Measurements from ENCODE around the gene HDAC9. TPM values are rescaled to one million over a fixed set of nuclear protein-coding genes. Genes with fewer than 3 reads are reported as not detected.

Gene HDAC9
- total and polyA plus RNA-seq, 4 donors: 2.2 to 41.0 (median 4.1) TPM

- peaks cover 0 to 19% (median 17%) of the 10 kb centered on the region in 3 donors for H3K27me3 ChIP-seq (ENCODE audit: control insufficient read depth in 3 of 3, insufficient read depth in 3 of 3, low read length in 2 of 3)
- 53 to 75% methylated on average over 2 of the region's 2 CpGs for WGBS, 2 donors
- H3K9ac ChIP-seq (ENCODE audit: insufficient read depth in 1 of 2, low read length in 2 of 2): no peak overlapping the region
- H3K36me3 ChIP-seq (ENCODE audit: control insufficient read depth in 4 of 4, insufficient read depth in 4 of 4, low read length in 4 of 4): no peaks in the 10 kb centered on the region
- peaks cover 0 to 18% (median 7%) of the 10 kb centered on the region in 5 donors for H3K4me1 ChIP-seq (ENCODE audit: control insufficient read depth in 5 of 5, insufficient read depth in 5 of 5, low read length in 5 of 5)
- H3K9me3 ChIP-seq (ENCODE audit: control insufficient read depth in 4 of 4, insufficient read depth in 3 of 4, low read length in 3 of 4): no peaks in the 10 kb centered on the region
- peak in 1 of 3 donors; percentile 11 for DNase-seq
- peak; percentile 4 for ATAC-seq (ENCODE audit: insufficient read depth, low FRiP score)
- no peak overlapping the region for H3K27ac ChIP-seq (ENCODE audit: low read depth in 1 of 2, low read length in 1 of 2)
- no peak overlapping the region for H3K4me3 ChIP-seq
- no peak for TF ChIP-seq CTCF (IDR thresholded peaks at IDR 0.05; ENCODE audit: control extremely low read depth, extremely low read depth)
Observed at GRCh38 chr7:18890134-18890533, 394.6 kb downstream of the HDAC9 start.

GRCh38 chr7:18890885-18891621, 395.5 kb downstream of the HDAC9 start:
- 45 to 60% methylated on average over 4 of the region's 4 CpGs for WGBS, 2 donors
- no peaks in the 10 kb centered on the region for H3K36me3 ChIP-seq (ENCODE audit: control insufficient read depth in 4 of 4, insufficient read depth in 4 of 4, low read length in 4 of 4)
- peak; percentile 44 for ATAC-seq (ENCODE audit: insufficient read depth, low FRiP score)
- peak; percentile 16 to 83 (median 74) for DNase-seq
- H3K4me3 ChIP-seq: no peak overlapping the region
- H3K27ac ChIP-seq (ENCODE audit: low read depth in 1 of 2, low read length in 1 of 2): no peak overlapping the region
- H3K27me3 ChIP-seq (ENCODE audit: control insufficient read depth in 3 of 3, insufficient read depth in 3 of 3, low read length in 2 of 3): peaks cover 0 to 19% (median 17%) of the 10 kb centered on the region in 3 donors
- H3K9me3 ChIP-seq (ENCODE audit: control insufficient read depth in 4 of 4, insufficient read depth in 3 of 4, low read length in 3 of 4): no peaks in the 10 kb centered on the region
- no peak overlapping the region for H3K9ac ChIP-seq (ENCODE audit: insufficient read depth in 1 of 2, low read length in 2 of 2)
- H3K4me1 ChIP-seq (ENCODE audit: control insufficient read depth in 5 of 5, insufficient read depth in 5 of 5, low read length in 5 of 5): peaks cover 0 to 21% (median 7%) of the 10 kb centered on the region in 5 donors
- no peak for TF ChIP-seq CTCF (IDR thresholded peaks at IDR 0.05; ENCODE audit: control extremely low read depth, extremely low read depth)

- Histone ChIP-seq H3K27me3 (ENCODE audit: control insufficient read depth in 3 of 3, insufficient read depth in 3 of 3, low read length in 2 of 3) (peaks cover 0 to 19% (median 17%) of the 10 kb centered on the region in 3 donors), H3K36me3 (ENCODE audit: control insufficient read depth in 4 of 4, insufficient read depth in 4 of 4, low read length in 4 of 4) (no peaks in the 10 kb centered on the region), H3K27ac (ENCODE audit: low read depth in 1 of 2, low read length in 1 of 2) (no peak overlapping the region), H3K9me3 (ENCODE audit: control insufficient read depth in 4 of 4, insufficient read depth in 3 of 4, low read length in 3 of 4) (no peaks in the 10 kb centered on the region), H3K9ac (ENCODE audit: insufficient read depth in 1 of 2, low read length in 2 of 2) (no peak overlapping the region), H3K4me3 (no peak overlapping the region), H3K4me1 (ENCODE audit: control insufficient read depth in 5 of 5, insufficient read depth in 5 of 5, low read length in 5 of 5) (peaks cover 0 to 21% (median 7%) of the 10 kb centered on the region in 5 donors)
- TF ChIP-seq CTCF (IDR thresholded peaks at IDR 0.05; ENCODE audit: control extremely low read depth, extremely low read depth): no peak
- WGBS, 2 donors: 90 to 93% methylated on average over 3 of the region's 3 CpGs
- no peak for ATAC-seq (ENCODE audit: insufficient read depth, low FRiP score)
- no peak for DNase-seq
Observed at GRCh38 chr7:18893156-18893555, 397.6 kb downstream of the HDAC9 start.
